Measurements from ENCODE around the gene SKP2.
"Not testable (repeated sequence)": the region's sequence is repeated elsewhere in the genome, so short reads cannot be mapped to it uniquely, and the experiment has no call there.

The SKP2 gene

DNA sequence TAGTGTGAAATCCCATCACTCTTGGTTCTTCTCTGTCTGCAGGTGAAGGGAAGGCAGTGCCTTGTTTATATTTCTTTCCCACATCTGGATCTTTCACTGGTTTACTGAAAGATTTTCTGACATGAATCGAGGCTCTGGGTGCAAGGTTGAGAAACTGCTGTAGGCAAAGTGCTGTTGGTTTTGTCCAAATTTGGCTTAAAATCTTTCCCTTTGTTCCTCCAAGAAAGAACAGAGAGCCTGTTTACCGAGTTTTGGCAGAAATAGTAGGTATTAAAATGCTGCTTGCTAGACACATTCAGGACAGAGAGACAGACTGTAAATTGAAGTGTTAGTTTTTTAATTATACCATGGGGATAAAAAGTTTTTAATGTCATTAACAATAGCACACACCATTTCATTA lies 21.5 kb downstream of the SKP2 start:
- no peak overlapping the region for H3K27ac ChIP-seq (ENCODE audit: low read depth, low read length)
- H3K9me3 ChIP-seq (ENCODE audit: control insufficient read depth in 5 of 5, low read length in 5 of 5): no peaks in the 10 kb centered on the region
- H3K4me1 ChIP-seq (ENCODE audit: control insufficient read depth in 5 of 5, insufficient read depth in 5 of 5, low read length in 5 of 5): peaks cover 0 to 5% (median 0%) of the 10 kb centered on the region in 5 donors
- H3K36me3 ChIP-seq (ENCODE audit: control insufficient read depth in 5 of 5, insufficient read depth in 5 of 5, low read length in 5 of 5): peaks cover 50 to 78% (median 62%) of the 10 kb centered on the region in 5 donors
- H3K4me3 ChIP-seq (ENCODE audit: low read depth in 1 of 5, low read length in 5 of 5): no peak overlapping the region
- no peaks in the 10 kb centered on the region for H3K27me3 ChIP-seq (ENCODE audit: control insufficient read depth in 5 of 5, insufficient read depth in 4 of 5, low read length in 5 of 5)
- H3K9ac ChIP-seq (ENCODE audit: low read length in 5 of 5): no peak overlapping the region

DNA sequence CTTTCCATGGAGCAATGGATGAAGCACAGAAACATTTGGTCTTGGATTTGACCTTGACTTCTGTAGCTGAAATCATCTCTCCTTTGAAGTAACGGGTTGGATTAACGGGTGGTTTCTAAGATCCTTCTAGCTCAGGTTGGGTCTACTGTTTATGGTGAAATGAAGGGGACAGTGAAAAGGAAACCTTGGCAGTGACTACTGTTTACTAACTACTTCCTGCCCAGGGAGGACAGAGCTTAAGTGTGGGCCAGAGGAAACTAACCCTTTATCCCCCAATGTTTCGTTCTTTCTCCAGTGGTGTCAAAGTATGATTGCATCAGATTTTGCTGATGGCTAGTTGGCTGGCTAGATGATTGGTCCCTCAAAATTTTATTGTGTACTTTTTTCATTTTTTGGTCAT lies 22.2 kb downstream of the SKP2 start:
- H3K27me3 ChIP-seq (ENCODE audit: control insufficient read depth in 5 of 5, insufficient read depth in 4 of 5, low read length in 5 of 5): no peaks in the 10 kb centered on the region
- no peak overlapping the region for H3K9ac ChIP-seq (ENCODE audit: low read length in 5 of 5)
- H3K9me3 ChIP-seq (ENCODE audit: control insufficient read depth in 5 of 5, low read length in 5 of 5): no peaks in the 10 kb centered on the region
- H3K4me1 ChIP-seq (ENCODE audit: control insufficient read depth in 5 of 5, insufficient read depth in 5 of 5, low read length in 5 of 5): peaks cover 0 to 5% (median 0%) of the 10 kb centered on the region in 5 donors
- H3K27ac ChIP-seq (ENCODE audit: low read depth, low read length): no peak overlapping the region
- peaks cover 49 to 77% (median 62%) of the 10 kb centered on the region in 5 donors for H3K36me3 ChIP-seq (ENCODE audit: control insufficient read depth in 5 of 5, insufficient read depth in 5 of 5, low read length in 5 of 5)
- no peak overlapping the region for H3K4me3 ChIP-seq (ENCODE audit: low read depth in 1 of 5, low read length in 5 of 5)

DNA sequence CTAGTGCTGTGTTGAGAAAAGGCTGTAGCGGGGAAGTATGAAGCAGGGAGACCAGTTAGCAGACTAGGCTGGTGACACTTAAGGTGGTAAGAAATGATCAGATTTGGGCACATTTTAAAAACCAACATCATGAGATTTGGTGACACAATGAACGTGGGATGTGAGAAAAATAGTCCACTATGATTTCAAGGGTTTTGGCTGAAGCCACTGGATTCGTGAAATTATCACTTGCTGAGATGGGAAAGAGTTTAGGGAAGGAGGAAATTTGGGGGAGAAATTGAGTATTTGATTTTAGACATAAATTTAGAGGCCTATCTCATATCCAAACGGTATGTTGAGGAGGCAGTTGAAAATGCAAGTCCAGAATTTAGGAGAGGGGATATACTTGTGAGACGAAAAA lies 23.1 kb downstream of the SKP2 start:
- no peaks in the 10 kb centered on the region for H3K27me3 ChIP-seq (ENCODE audit: control insufficient read depth in 5 of 5, insufficient read depth in 4 of 5, low read length in 5 of 5)
- no peak overlapping the region for H3K27ac ChIP-seq (ENCODE audit: low read depth, low read length)
- no peaks in the 10 kb centered on the region for H3K9me3 ChIP-seq (ENCODE audit: control insufficient read depth in 5 of 5, low read length in 5 of 5)
- peaks cover 50 to 77% (median 64%) of the 10 kb centered on the region in 5 donors for H3K36me3 ChIP-seq (ENCODE audit: control insufficient read depth in 5 of 5, insufficient read depth in 5 of 5, low read length in 5 of 5)
- peaks cover 0 to 5% (median 0%) of the 10 kb centered on the region in 5 donors for H3K4me1 ChIP-seq (ENCODE audit: control insufficient read depth in 5 of 5, insufficient read depth in 5 of 5, low read length in 5 of 5)
- no peak overlapping the region for H3K9ac ChIP-seq (ENCODE audit: low read length in 5 of 5)
- H3K4me3 ChIP-seq (ENCODE audit: low read depth in 1 of 5, low read length in 5 of 5): no peak overlapping the region

DNA sequence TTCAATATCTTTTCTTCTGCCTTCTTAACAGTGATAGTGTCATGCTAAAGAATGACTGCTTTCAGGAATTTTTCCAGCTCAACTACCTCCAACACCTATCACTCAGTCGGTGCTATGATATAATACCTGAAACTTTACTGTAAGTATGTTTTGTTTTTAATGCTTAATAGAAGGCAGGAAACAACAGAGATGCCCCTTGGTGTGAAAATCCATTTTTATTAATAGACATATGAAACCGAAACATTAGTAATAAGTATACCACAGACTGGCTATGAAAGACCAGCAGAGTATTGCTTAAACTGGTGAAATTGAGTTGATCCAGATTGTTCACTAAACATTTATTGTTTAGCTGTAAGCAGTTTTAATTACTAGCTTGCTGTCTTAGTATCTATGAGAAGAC lies 25.2 kb downstream of the SKP2 start:
- no peaks in the 10 kb centered on the region for H3K9me3 ChIP-seq (ENCODE audit: control insufficient read depth in 5 of 5, low read length in 5 of 5)
- H3K36me3 ChIP-seq (ENCODE audit: control insufficient read depth in 5 of 5, insufficient read depth in 5 of 5, low read length in 5 of 5): peaks cover 49 to 81% (median 65%) of the 10 kb centered on the region in 5 donors
- H3K4me3 ChIP-seq (ENCODE audit: low read depth in 1 of 5, low read length in 5 of 5): no peak overlapping the region
- H3K27ac ChIP-seq (ENCODE audit: low read depth, low read length): no peak overlapping the region
- peaks cover 0 to 5% (median 0%) of the 10 kb centered on the region in 5 donors for H3K4me1 ChIP-seq (ENCODE audit: control insufficient read depth in 5 of 5, insufficient read depth in 5 of 5, low read length in 5 of 5)
- no peak overlapping the region for H3K9ac ChIP-seq (ENCODE audit: low read length in 5 of 5)
- H3K27me3 ChIP-seq (ENCODE audit: control insufficient read depth in 5 of 5, insufficient read depth in 4 of 5, low read length in 5 of 5): no peaks in the 10 kb centered on the region

DNA sequence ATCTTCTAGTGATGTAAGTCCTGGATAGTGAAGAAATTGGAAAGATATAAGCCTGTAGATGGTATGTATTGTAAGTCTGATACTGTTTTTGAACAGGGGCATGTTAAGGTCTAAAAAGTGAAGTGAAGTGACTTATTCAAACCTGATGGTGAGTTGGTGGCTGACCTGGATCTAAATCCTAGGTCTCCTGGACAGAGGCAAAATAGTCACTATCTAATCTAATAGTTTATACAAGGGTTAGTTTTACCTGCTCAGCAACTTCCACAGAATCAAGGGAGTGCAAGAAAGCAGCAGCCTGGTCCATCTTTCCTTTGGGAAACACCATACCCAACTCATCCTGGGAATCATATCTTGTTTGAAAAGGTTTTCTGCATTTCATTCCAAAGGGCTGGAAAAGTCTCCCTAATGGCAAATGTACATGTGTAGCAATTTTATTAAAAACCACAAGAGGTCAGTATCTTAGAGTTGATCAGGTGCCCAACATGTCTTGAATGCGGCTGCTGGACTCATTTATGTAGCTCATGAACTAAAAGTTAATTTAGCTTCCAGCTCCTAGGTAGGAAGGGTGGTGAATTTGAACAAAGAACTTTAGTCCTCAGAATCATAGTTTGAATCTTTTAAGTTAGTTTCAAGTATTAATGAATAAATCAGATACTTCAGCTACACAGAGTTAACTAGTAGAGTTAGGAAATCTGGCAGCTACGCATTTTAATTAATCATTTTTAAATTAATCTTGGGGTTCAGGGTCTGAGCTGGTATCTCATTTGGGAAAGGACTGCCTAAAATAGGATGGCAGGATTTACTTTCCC lies 26.0 kb downstream of the SKP2 start:
- Histone ChIP-seq H3K4me1 (ENCODE audit: control insufficient read depth in 5 of 5, insufficient read depth in 5 of 5, low read length in 5 of 5) (peaks cover 0 to 5% (median 0%) of the 10 kb centered on the region in 5 donors), H3K27ac (ENCODE audit: low read depth, low read length) (no peak overlapping the region), H3K27me3 (ENCODE audit: control insufficient read depth in 5 of 5, insufficient read depth in 4 of 5, low read length in 5 of 5) (no peaks in the 10 kb centered on the region), H3K36me3 (ENCODE audit: control insufficient read depth in 5 of 5, insufficient read depth in 5 of 5, low read length in 5 of 5) (peaks cover 44 to 81% (median 61%) of the 10 kb centered on the region in 5 donors), H3K9me3 (ENCODE audit: control insufficient read depth in 5 of 5, low read length in 5 of 5) (no peaks in the 10 kb centered on the region), H3K4me3 (ENCODE audit: low read depth in 1 of 5, low read length in 5 of 5) (no peak overlapping the region), H3K9ac (ENCODE audit: low read length in 5 of 5) (no peak overlapping the region)

DNA sequence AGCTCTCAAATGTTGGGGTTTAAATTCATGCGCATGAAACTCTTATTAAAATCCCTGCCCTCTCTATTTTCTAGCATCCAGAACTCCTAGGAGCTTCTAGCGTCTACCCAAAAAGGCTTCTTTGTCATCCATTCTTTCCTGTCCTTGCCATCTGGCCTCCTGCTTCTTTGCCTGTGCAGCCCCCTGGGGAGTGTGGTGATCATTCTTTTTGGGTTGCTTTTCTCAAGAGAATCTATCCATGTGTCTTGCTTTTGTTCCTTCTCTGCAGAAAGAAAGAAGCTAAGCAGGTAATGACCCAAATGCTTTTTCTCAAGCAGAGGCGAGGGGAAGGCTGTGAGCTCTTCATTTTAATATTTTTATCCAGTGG lies 26.6 kb downstream of the SKP2 start:
- Histone ChIP-seq H3K27me3 (ENCODE audit: control insufficient read depth in 5 of 5, insufficient read depth in 4 of 5, low read length in 5 of 5) (no peaks in the 10 kb centered on the region), H3K27ac (ENCODE audit: low read depth, low read length) (no peak overlapping the region), H3K36me3 (ENCODE audit: control insufficient read depth in 5 of 5, insufficient read depth in 5 of 5, low read length in 5 of 5) (peaks cover 38 to 77% (median 56%) of the 10 kb centered on the region in 5 donors), H3K9ac (ENCODE audit: low read length in 5 of 5) (no peak overlapping the region), H3K4me3 (ENCODE audit: low read depth in 1 of 5, low read length in 5 of 5) (no peak overlapping the region), H3K4me1 (ENCODE audit: control insufficient read depth in 5 of 5, insufficient read depth in 5 of 5, low read length in 5 of 5) (peaks cover 0 to 5% (median 0%) of the 10 kb centered on the region in 5 donors), H3K9me3 (ENCODE audit: control insufficient read depth in 5 of 5, low read length in 5 of 5) (no peaks in the 10 kb centered on the region)

DNA sequence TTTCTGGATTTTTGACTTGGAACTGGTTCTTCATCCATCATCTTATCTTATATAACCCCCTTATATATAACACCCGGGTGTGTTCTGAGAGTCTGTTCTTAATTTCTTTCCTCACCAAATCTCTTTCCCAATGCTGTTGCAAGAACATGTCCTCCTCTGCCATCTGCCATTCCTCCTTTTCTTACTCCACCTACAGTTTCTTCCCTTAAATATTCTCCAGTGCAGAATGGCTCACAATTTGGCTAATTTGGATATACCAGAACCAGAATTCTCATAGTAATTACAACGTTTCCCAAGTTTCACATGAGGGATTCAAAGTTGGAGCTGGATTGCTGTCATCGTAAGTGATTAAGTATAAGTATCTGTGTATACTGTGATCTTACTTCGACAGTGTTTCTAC lies 28.0 kb downstream of the SKP2 start:
- no peak overlapping the region for H3K9ac ChIP-seq (ENCODE audit: low read length in 5 of 5)
- no peaks in the 10 kb centered on the region for H3K9me3 ChIP-seq (ENCODE audit: control insufficient read depth in 5 of 5, low read length in 5 of 5)
- H3K27ac ChIP-seq (ENCODE audit: low read depth, low read length): no peak overlapping the region
- no peaks in the 10 kb centered on the region for H3K27me3 ChIP-seq (ENCODE audit: control insufficient read depth in 5 of 5, insufficient read depth in 4 of 5, low read length in 5 of 5)
- peaks cover 27 to 62% (median 43%) of the 10 kb centered on the region in 5 donors for H3K36me3 ChIP-seq (ENCODE audit: control insufficient read depth in 5 of 5, insufficient read depth in 5 of 5, low read length in 5 of 5)
- no peak overlapping the region for H3K4me3 ChIP-seq (ENCODE audit: low read depth in 1 of 5, low read length in 5 of 5)
- no peaks in the 10 kb centered on the region for H3K4me1 ChIP-seq (ENCODE audit: control insufficient read depth in 5 of 5, insufficient read depth in 5 of 5, low read length in 5 of 5)

DNA sequence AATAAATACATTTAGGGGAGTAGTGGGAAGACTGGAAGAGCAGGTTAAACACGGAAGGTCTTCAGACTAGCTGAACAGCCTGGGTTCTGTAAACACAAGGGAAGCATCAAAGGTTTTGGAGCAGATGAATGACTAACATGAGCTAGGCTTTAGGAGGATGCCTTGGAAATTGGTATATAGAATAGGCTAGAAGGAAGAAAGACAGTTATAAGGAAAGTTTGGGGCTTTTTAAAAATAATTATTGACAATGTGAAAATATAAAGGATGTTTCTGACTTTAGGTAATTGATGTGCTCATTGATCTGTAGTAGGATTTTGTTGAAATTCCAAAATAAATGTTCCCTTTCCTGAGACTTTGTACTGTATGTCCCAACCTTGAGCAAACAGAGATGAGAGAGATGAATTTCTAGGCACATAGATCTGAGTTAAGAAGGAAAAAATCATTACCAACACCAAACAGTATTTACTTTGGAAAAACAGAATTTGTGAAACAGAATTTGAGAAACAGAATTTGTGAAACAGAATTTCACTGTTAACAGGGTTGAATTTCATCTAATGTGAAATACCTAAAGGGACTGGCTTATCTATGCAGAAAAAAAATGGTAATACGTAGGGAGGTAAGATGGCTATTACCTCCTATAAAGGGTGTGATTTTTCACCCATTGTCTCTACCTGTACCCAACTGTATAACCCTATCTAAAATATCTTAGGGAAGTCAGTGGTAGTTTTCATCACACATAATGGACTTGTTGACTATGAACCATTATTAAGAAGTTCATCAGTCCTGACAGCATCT lies 28.8 kb downstream of the SKP2 start:
- Histone ChIP-seq H3K27me3 (ENCODE audit: control insufficient read depth in 5 of 5, insufficient read depth in 4 of 5, low read length in 5 of 5) (no peaks in the 10 kb centered on the region), H3K36me3 (ENCODE audit: control insufficient read depth in 5 of 5, insufficient read depth in 5 of 5, low read length in 5 of 5) (peaks cover 26 to 55% (median 43%) of the 10 kb centered on the region in 5 donors), H3K27ac (ENCODE audit: low read depth, low read length) (no peak overlapping the region), H3K4me1 (ENCODE audit: control insufficient read depth in 5 of 5, insufficient read depth in 5 of 5, low read length in 5 of 5) (no peaks in the 10 kb centered on the region), H3K9ac (ENCODE audit: low read length in 5 of 5) (no peak overlapping the region), H3K4me3 (ENCODE audit: low read depth in 1 of 5, low read length in 5 of 5) (no peak overlapping the region), H3K9me3 (ENCODE audit: control insufficient read depth in 5 of 5, low read length in 5 of 5) (no peaks in the 10 kb centered on the region)

DNA sequence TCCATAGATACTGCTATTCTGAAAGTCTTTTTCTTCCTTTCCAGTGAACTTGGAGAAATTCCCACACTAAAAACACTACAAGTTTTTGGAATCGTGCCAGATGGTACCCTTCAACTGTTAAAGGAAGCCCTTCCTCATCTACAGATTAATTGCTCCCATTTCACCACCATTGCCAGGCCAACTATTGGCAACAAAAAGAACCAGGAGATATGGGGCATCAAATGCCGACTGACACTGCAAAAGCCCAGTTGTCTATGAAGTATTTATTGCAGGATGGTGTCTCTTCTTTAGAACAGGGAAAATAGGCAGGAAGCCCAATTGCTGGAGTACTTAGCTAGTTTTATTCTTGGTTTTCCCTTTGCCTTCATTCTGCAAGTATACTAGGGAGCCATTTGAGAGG lies 29.9 kb downstream of the SKP2 start:
- Histone ChIP-seq H3K27ac (ENCODE audit: low read depth, low read length) (no peak overlapping the region), H3K36me3 (ENCODE audit: control insufficient read depth in 5 of 5, insufficient read depth in 5 of 5, low read length in 5 of 5) (peaks cover 26 to 52% (median 43%) of the 10 kb centered on the region in 5 donors), H3K9ac (ENCODE audit: low read length in 5 of 5) (peak overlapping the region in 1 of 5 donors; percentile 24), H3K4me3 (ENCODE audit: low read depth in 1 of 5, low read length in 5 of 5) (no peak overlapping the region), H3K27me3 (ENCODE audit: control insufficient read depth in 5 of 5, insufficient read depth in 4 of 5, low read length in 5 of 5) (no peaks in the 10 kb centered on the region), H3K4me1 (ENCODE audit: control insufficient read depth in 5 of 5, insufficient read depth in 5 of 5, low read length in 5 of 5) (no peaks in the 10 kb centered on the region), H3K9me3 (ENCODE audit: control insufficient read depth in 5 of 5, low read length in 5 of 5) (no peaks in the 10 kb centered on the region)

DNA sequence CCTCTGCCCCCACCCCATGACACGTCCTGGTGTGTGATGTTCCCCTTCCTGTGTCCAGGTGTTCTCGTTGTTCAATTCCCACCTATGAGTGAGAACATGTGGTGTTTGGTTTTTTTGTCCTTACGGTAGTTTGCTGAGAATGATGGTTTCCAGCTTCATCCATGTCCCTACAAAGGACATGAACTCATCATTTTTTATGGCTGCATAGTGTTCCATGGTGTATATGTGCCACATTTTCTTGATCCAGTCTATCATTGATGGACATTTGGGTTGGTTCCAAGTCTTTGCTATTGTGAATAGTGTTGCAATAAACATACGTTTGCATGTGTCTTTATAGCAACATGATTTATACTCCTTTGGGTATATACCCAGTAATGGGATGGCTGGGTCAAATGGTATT lies 32.5 kb downstream of the SKP2 start:
- H3K27ac ChIP-seq (ENCODE audit: low read depth, low read length); H3K4me3 ChIP-seq (ENCODE audit: low read depth in 1 of 5, low read length in 5 of 5); H3K9ac ChIP-seq (ENCODE audit: low read length in 5 of 5); H3K9me3 ChIP-seq (ENCODE audit: control insufficient read depth in 5 of 5, low read length in 5 of 5); H3K4me1 ChIP-seq (ENCODE audit: control insufficient read depth in 5 of 5, insufficient read depth in 5 of 5, low read length in 5 of 5); H3K27me3 ChIP-seq (ENCODE audit: control insufficient read depth in 5 of 5, insufficient read depth in 4 of 5, low read length in 5 of 5): not testable (repeated sequence)
- H3K36me3 ChIP-seq (ENCODE audit: control insufficient read depth in 5 of 5, insufficient read depth in 5 of 5, low read length in 5 of 5): peaks cover 17 to 34% (median 26%) of the 10 kb centered on the region in 5 donors

Data from subcutaneous abdominal adipose tissue (tissue), 5 donors.